HG03060 (cell line): Measurements from ENCODE around the gene PPP2R2C.

Experiments
- ATAC-seq: cut with Tn5 transposase; IDR thresholded peaks from one replicate; pipeline ENCODE4 v1.9.1; 2021; ENCODE audit warnings: low read depth, moderate number of reproducible peaks; ENCODE audit not compliant: unreplicated experiment

Gene PPP2R2C

DNA sequence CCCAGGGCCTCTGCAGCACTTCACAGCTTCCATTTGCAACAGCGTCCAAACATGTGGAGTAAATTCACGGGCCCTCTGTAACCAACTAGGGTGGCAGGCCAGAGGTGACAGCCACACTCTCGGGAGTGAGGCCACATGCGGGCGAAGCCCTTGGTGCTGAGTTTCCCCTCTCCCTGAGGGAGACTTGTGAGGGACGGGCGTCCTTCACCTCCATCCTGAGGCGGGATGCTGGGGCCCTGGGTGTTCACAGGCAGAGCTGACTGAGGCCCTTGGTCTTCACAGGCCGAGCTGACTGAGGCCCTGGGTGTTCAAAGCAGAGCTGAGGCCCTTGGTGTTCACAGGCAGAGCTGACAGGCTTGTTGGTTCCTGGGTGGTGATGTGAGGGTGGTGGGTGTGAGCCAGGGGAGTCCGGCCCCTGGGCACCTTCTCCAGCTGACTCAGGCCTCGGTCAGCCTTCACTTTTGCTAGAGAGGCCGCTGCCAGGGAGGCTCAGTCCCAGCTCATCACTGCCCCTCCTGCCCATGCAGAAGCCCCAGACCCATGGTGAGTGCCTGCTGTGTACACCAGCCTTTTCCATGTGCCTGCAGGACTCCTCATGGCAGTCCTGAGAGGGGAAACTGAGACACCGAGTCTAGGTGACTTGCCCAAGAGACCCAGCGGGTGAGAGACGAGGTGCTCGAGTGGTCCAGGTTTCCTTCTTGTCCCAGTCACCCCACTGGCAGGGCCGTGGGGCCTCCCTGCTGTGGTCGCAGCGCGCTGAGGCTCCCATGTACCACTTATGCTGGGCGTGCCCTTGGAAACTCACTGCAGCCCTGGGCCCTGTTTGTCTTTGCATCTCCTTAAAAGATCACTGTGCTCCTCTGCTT is 194.2 kb downstream of the PPP2R2C start:
- ATAC-seq: no peak

DNA sequence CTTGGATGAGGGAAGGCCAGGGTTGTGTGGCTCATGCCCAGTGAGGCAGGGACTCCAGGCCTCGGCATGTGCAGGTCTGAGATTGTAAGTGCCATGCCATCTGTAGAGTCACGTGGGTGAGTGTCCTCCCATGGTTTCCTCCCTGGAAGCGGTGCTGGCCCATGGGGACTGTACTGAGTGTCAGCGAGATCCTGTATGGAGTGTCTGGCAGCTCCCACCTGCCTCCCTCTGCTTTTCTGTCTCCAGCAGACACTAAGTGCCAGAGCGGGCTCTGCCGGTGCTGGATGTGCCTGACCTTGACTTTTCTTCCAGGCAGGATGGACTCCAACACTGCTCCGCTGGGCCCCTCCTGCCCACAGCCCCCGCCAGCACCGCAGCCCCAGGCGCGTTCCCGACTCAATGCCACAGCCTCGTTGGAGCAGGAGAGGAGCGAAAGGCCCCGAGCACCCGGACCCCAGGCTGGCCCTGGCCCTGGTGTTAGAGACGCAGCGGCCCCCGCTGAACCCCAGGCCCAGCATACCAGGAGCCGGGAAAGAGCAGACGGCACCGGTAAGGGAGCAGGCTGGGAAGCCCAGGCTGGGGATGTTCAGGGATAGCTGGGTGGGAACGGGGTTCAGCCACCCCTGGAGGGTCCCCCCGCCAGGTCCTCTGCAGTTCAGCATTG is 195.1 kb downstream of the PPP2R2C start:
- ATAC-seq: no peak

DNA sequence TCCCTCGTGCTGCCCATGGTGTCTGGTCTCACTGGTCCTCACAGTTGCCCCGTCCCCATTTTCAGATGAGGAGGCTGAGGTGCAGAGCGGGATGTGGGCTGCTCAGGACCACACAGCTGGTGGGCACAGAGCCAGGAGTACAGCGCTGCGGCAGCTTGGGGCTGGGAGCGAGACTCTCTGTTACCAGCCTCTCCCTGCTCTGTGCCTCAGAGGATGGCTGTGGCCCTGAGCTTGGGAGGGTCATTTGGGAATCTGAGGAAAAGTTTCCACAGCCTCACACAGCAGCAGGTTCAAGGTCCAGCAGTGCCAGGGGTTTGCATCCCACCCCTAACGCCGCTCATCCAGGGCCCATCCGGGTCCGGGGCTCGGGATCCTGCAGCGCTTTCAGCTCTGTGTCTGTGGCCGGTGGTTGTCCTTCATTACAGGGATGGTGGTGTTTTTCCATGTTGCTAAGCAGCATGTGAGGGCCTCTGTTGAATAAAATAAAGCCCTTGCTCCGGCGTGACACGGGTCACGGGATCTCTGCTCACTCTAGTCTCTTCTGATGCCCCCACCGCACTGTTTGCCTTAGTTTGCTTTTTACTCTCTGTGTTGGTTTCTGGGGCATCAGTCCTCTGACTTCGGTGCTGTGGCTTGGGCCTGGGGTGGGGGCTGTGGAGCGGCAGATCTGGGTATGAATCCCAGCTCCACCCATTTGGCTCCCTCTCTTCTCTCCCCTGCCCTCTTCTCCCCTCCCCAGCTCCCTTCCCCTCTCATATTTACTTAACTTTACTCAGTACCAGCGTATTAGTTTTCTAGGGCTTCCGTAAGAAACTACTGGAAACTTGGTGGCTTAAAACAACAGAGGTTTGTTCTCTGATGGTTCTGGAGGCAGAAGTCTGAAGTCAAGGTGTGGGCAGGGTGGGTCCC is 196.3 kb downstream of the PPP2R2C start:
- ATAC-seq: no peak

DNA sequence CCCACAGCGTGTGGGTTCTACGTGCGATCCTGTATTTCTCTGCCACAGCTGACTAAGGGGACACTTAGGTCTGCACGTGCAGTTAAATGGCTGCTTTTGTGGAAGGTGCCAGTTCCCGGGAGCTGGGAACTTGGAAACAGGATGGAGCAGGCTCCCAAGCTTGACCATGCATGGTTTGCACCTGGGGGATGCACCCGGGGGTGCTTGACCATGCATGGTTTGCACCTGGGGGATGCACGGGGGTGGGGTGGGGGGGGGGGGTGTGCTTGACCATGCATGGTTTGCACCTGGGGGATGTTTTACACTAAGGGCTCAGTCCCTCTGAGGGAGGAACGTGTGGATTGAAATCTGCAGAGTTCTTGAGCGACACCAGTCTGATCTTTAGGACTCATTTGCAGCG is 197.1 kb downstream of the PPP2R2C start:
- ATAC-seq: no peak

DNA sequence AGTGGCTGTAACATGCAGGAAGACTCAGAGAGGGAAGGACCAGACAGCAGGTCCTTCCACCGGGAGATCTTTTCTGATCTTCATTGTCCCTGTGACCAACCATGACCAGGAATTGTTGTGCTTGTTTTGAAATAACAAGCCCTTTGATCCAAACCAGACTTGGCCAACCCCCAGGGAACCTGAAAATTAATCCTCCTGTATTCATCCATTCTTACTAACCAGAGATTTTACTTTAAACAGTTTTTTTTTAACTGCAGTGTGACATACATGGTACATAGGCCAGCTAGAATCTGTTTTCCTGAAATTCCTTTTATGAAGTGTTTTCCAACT is 198.8 kb downstream of the PPP2R2C start:
- no peak for ATAC-seq

DNA sequence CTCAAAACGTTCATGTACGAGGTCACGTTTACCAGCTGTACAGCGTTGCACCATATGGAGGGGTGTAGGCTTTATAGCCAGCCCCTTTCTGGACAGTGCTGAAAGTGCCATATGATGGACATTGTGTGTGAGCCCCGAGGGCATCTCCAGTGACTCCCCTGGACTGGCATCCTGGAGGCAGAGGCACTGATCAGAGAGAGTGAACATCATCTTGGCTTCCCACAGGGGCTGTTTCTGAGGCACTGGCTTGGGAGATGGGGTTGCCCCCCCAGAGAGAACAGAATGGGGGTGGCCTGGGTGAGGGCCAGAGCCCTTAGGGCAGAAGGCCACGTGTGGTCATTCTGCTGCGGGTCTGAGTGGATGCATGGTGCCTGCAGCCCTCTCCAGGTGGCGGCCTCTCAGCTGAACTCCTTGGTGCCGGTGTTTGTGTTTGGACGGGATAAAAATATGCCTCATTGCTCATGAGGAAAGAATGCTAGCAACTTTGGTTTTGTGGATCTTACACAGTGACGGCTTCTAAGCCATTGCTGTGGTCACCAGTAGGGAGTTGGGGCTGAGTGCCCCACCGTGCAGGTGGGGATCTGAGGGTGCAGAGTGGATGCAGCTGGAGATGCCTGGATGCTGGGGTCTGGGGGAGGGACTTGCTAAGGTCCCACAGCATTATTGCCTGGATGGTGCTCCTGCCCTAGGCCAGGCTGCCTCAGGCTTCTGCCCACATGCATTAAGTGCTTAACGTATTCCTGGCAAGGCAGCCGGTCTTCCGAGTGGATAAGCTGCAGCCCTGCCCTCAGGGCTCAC is 199.4 kb downstream of the PPP2R2C start:
- no peak for ATAC-seq

DNA sequence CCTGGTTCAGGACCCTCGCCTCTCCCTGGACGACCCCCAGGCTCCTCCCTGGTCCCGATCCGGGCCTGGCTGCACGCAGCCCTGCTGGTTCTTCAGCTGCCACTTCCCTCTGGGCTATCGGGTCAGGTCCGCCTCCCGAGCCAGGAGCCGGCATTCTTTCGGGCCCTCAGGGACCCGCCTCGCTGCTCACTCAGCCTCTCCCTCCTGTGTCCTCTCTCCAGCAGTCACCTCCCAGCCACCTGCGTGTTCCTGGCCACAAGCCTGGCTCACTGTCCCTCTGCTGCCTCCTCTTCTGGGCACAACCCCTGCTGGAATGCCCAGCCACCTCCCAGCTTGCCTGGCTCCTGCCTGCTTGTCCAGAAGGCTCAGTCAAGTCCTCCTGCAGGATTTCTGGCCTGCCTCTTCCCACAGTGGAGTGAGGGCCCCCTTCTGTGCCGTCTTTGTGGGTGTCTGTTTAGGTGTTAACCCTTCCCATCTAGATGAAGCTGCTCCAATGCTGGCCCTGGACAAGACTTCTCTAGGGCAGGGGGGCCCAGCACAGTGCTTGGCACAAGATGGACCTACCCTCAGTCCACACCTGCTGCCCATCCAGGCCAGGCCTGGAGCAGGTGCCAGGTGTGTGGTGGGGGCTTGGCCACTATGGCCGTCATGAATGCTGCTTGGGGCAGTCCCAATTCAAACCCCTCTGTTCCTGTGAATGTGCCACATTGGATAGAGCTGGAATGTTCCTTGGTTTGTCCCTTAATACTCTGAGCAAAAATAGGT is 200.5 kb downstream of the PPP2R2C start:
- ATAC-seq: no peak

DNA sequence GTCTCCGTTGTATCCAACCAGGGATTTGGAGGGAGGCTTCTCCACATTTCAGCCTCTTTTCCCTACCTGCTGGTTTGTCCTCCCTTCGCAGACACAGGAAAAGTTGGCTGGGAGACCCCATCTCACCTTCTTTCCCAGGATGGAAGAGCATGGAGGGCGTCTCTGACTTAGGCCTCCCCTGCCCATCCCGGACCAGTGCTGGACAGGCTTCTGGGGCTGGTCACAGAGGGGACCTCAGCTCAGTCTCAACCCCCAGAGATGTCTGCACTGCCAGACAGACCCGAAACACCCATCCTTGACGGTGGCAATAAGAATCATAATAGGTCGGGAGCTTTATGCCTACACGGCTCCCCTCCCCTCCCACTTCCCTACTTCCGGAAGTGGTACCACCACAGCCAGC is 201.2 kb downstream of the PPP2R2C start:
- no peak for ATAC-seq

DNA sequence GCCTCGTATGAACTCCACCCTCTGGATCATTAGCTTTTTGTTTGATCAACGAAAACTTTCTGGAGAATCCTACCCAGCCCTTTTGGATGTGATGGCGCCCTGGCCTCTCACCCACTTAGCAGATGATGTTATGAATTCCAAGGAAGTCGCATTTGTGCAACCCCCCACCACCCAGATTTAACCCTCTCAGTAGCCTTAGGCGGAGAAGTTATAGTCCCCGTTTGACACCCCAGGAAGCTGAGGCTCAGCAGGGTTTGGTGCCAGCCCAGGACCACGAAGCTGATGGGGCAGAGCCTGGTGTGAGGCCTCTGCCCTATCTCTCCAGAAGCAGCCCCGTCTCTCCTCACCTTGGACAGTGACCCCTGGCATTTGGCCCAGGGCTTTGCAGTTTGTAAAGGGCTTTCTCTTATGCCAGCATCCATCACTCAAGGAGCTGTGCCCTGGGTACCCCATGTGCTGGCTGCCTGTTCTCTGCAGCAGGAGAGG is 201.7 kb downstream of the PPP2R2C start:
- no peak for ATAC-seq
